Measurements from ENCODE around the gene PRKCA.

DNA sequence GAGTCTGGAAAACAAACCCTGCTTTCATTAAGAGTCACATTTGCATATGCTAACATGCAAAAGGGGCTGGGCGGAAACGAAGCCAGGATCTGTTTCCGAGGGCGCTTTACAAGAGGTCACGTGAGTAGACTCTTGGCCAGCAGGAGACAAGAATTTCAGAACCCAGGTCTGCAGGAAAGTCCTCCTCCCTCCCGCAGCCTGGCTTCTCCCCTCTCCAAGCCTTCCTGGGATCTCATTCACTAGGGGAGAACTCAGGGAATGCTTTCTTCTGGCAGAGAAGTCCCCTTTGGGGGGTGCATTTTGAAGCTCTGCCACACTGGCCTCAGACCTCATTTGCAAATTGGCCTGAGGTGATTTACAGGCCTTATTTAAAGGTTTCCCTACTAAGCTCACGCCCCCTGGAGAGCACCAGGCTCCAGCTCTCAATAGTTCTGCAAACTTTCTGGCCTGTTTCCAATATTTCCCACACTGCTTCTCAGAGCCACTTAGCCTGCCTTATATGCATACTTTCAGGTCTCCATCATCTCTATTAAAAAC lies 475.3 kb downstream of the PRKCA start:
- no peak for TF ChIP-seq POLR2A (IDR thresholded peaks at IDR 0.05; ENCODE audit: low read depth)
- TF ChIP-seq, protein P1, sequence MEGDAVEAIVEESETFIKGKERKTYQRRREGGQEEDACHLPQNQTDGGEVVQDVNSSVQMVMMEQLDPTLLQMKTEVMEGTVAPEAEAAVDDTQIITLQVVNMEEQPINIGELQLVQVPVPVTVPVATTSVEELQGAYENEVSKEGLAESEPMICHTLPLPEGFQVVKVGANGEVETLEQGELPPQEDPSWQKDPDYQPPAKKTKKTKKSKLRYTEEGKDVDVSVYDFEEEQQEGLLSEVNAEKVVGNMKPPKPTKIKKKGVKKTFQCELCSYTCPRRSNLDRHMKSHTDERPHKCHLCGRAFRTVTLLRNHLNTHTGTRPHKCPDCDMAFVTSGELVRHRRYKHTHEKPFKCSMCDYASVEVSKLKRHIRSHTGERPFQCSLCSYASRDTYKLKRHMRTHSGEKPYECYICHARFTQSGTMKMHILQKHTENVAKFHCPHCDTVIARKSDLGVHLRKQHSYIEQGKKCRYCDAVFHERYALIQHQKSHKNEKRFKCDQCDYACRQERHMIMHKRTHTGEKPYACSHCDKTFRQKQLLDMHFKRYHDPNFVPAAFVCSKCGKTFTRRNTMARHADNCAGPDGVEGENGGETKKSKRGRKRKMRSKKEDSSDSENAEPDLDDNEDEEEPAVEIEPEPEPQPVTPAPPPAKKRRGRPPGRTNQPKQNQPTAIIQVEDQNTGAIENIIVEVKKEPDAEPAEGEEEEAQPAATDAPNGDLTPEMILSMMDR (IDR thresholded peaks at IDR 0.05), result no peak
- no peak for TF ChIP-seq POLR2AphosphoS5 (IDR thresholded peaks at IDR 0.05)
